CD4-positive, alpha-beta T cell (primary cell): ENCODE data around the gene RIN3. TPM values are rescaled to one million over a fixed set of nuclear protein-coding genes. Genes with fewer than 3 reads are reported as not detected.

Experiments
- ATAC-seq: fragments of 200-7000 bp; cut with Tn5 transposase; one replicate; pipeline ENCODE4 v1.10.0; 2022; ENCODE audit warnings: mild to moderate bottlenecking; ENCODE audit not compliant: poor library complexity
- CTCF ChIA-PET: fragments of 350-600 bp; sonication (Branson Sonifier 250); formaldehyde crosslinking; loops from one replicate; lab custom pipeline; 2021; ENCODE audit warnings: antibody characterized with exemption, inconsistent platforms; lab: Charles Lee
- POLR2A ChIA-PET: fragments of 350-600 bp; sonication (Branson Sonifier 250); formaldehyde crosslinking; loops from one replicate; lab custom pipeline; 2021; ENCODE audit warnings: antibody characterized with exemption, inconsistent platforms; lab: Charles Lee
- DNase-seq, 14 experiments: peaks; one replicate each; pipeline ENCODE4 v3.0.0-alpha.2; 2013 to 2020; ENCODE audit warnings: mixed read lengths in 2 of 14
- H3K27ac ChIP-seq, 2 donors: one replicate each; pipeline versions ENCODE4 v1.5.1 to v1.7.0; 2013; ENCODE audit warnings: low read length in 2 of 2, low read depth in 1 of 2, mild to moderate bottlenecking in 1 of 2
- H3K27me3 ChIP-seq, 2 experiments: 1 replicate in 1 of 2; 2 replicates in 1 of 2; pipeline versions ENCODE4 v1.6.1 to v1.7.0; 2013; ENCODE audit warnings: low read length in 2 of 2, control low read depth in 1 of 2, mild to moderate bottlenecking in 1 of 2, moderate library complexity in 1 of 2; ENCODE audit not compliant: insufficient read depth in 2 of 2, control insufficient read depth in 1 of 2
- H3K36me3 ChIP-seq: one replicate; pipeline ENCODE4 v1.6.1; 2013; ENCODE audit warnings: low read length, control low read depth; ENCODE audit not compliant: insufficient read depth
- H3K4me1 ChIP-seq: one replicate; pipeline ENCODE4 v1.6.1; 2013; ENCODE audit warnings: low read length, control low read depth; ENCODE audit not compliant: insufficient read depth
- H3K4me3 ChIP-seq: one replicate; pipeline ENCODE4 v1.5.1; 2013; ENCODE audit warnings: mild to moderate bottlenecking, low read length, moderate library complexity
- H3K9me3 ChIP-seq, 2 experiments: 1 replicate in 1 of 2; 2 replicates in 1 of 2; pipeline versions ENCODE4 v1.6.1 to v1.7.0; 2013; ENCODE audit warnings: low read length in 2 of 2, mild to moderate bottlenecking in 2 of 2, control low read depth in 1 of 2, moderate library complexity in 1 of 2; ENCODE audit not compliant: control insufficient read depth in 1 of 2, insufficient read depth in 1 of 2
- H3K27ac Mint-ChIP-seq: one replicate; pipeline ENCODE4 v1.8.0; 2020; ENCODE audit warnings: mixed read lengths
- H3K27me3 Mint-ChIP-seq: one replicate; pipeline ENCODE4 v1.8.0; 2021; ENCODE audit warnings: mixed read lengths
- H3K36me3 Mint-ChIP-seq: one replicate; pipeline ENCODE4 v1.8.0; 2021; ENCODE audit warnings: low read depth, mixed read lengths
- H3K4me1 Mint-ChIP-seq: one replicate; pipeline ENCODE4 v1.8.0; 2021; ENCODE audit warnings: low read depth, mixed read lengths
- H3K4me3 Mint-ChIP-seq: one replicate; pipeline ENCODE4 v1.8.0; 2020; ENCODE audit warnings: mild to moderate bottlenecking, mixed read lengths
- H3K9me3 Mint-ChIP-seq: one replicate; pipeline ENCODE4 v1.8.0; 2020; ENCODE audit warnings: mixed read lengths
- CTCF ChIP-seq: fragments of 200-600 bp; IDR thresholded peaks from one replicate; pipeline ENCODE4 v1.8.0; 2022; ENCODE audit warnings: antibody characterized with exemption, mild to moderate bottlenecking
- intact Hi-C, 2 experiments: fragments of 100-400 bp; cut with DNase I in 1 of 2; cut with micrococcal nuclease in 1 of 2; formaldehyde crosslinking; loops; one replicate each; pipeline versions ENCODE4 v1.15.1 to v1.9.0; 2023 to 2025; cut with DNase I, micrococcal nuclease
- total RNA-seq, 174 experiments: library from RNA in 2 of 174; stranded (reverse) in 2 of 174; gene quantifications; one replicate each; pipeline ENCODE4 v1.2.3 and lab custom pipeline; 2021 to 2026

Gene RIN3
- total RNA-seq, 2 experiments from 2014 or later, result 67.9 to 72.2 TPM

- intact Hi-C loops, result loop anchor here in 1 of 2 experiments (10.0 kb wide), 1 partner anchor 114 kb away; no protein-coding TSS in a partner anchor
- H3K27ac ChIP-seq, result peak overlapping the region; percentile 24 to 59
- no peak overlapping the region for H3K4me3 ChIP-seq
- Mint-ChIP-seq H3K4me3 (peak overlapping the region; percentile 26), H3K9me3 (no peaks in the 10 kb centered on the region), H3K4me1 (peaks cover 92% of the 10 kb centered on the region), H3K27ac (peak overlapping the region; percentile 97), H3K36me3 (peaks cover 97% of the 10 kb centered on the region), H3K27me3 (no peaks in the 10 kb centered on the region)
- POLR2A ChIA-PET, result interaction anchor here (0.6 to 4.0 kb wide), 3 partner anchors 10 to 44 kb away, joined by 4 to 15 read pairs (median 4); no protein-coding TSS in a partner anchor
- peaks cover 93% of the 10 kb centered on the region for H3K4me1 ChIP-seq
- H3K36me3 ChIP-seq, result peaks cover 68% of the 10 kb centered on the region
- CTCF ChIA-PET, result no interaction called here
- DNase-seq (no peak), ATAC-seq (no peak)
- H3K9me3 ChIP-seq, result no peaks in the 10 kb centered on the region
- no peak for TF ChIP-seq CTCF
- no peaks in the 10 kb centered on the region for H3K27me3 ChIP-seq
These were observed 145.1 kb downstream of the RIN3 start for GRCh38 chr14:92658684-92659083.

- no peak overlapping the region for H3K4me3 ChIP-seq
- H3K27me3 Mint-ChIP-seq, result no peaks in the 10 kb centered on the region
- H3K4me3 Mint-ChIP-seq, result peak overlapping the region; percentile 55
- H3K4me1 ChIP-seq, result peaks cover 86% of the 10 kb centered on the region
- TF ChIP-seq CTCF, result no peak
- peak overlapping the region; percentile 97 for H3K27ac Mint-ChIP-seq
- H3K9me3 ChIP-seq, result no peaks in the 10 kb centered on the region
- ATAC-seq (no peak), DNase-seq (peak in 3 of 14 experiments; percentile 33 to 60 (median 53))
- peaks cover 77% of the 10 kb centered on the region for H3K36me3 ChIP-seq
- no peaks in the 10 kb centered on the region for H3K9me3 Mint-ChIP-seq
- H3K4me1 Mint-ChIP-seq, result peaks cover 96% of the 10 kb centered on the region
- peaks cover 98% of the 10 kb centered on the region for H3K36me3 Mint-ChIP-seq
- ChIA-PET CTCF (no interaction called here), POLR2A (interaction anchor here (0.9 to 4.0 kb wide), 4 partner anchors 24 to 539 kb away, joined by 3 to 15 read pairs (median 4); partner anchors contain the start of genes CPSF2 and NDUFB1)
- intact Hi-C loops, result loop anchor here in 1 of 2 experiments (10.0 kb wide), 1 partner anchor 115 kb away; no protein-coding TSS in a partner anchor
- peak overlapping the region; percentile 24 to 59 for H3K27ac ChIP-seq
- no peaks in the 10 kb centered on the region for H3K27me3 ChIP-seq
These were observed 146.4 kb downstream of the RIN3 start for GRCh38 chr14:92659765-92660561.

- ATAC-seq, result no peak
- Histone ChIP-seq H3K27ac (peak overlapping the region in 1 of 2 donors; percentile 59), H3K4me3 (no peak overlapping the region), H3K36me3 (peaks cover 78% of the 10 kb centered on the region), H3K27me3 (no peaks in the 10 kb centered on the region), H3K4me1 (peaks cover 86% of the 10 kb centered on the region), H3K9me3 (no peaks in the 10 kb centered on the region)
- Mint-ChIP-seq H3K4me3 (no peak overlapping the region), H3K36me3 (peaks cover 98% of the 10 kb centered on the region), H3K27ac (peak overlapping the region; percentile 97), H3K4me1 (peaks cover 94% of the 10 kb centered on the region), H3K27me3 (no peaks in the 10 kb centered on the region), H3K9me3 (no peaks in the 10 kb centered on the region)
- no peak for DNase-seq
- no peak for TF ChIP-seq CTCF
- intact Hi-C loops, result no loop called here
- CTCF ChIA-PET, result no interaction called here
- POLR2A ChIA-PET, result interaction anchor here (0.9 to 4.0 kb wide), 2 partner anchors 46 to 539 kb away, joined by 3 to 15 read pairs; partner anchors contain the start of genes CPSF2 and NDUFB1
These were observed 147.0 kb downstream of the RIN3 start for GRCh38 chr14:92660571-92660970.
